H1 (cell line): ENCODE results near the gene BOK.

Experiments used
- CTCF ChIP-seq, 3 experiments: IDR thresholded peaks; 1 replicate in 2 of 3; 2 replicates in 1 of 3; pipeline versions ENCODE4 v1.5.1 to v1.6.1; 2011; ENCODE audit warnings: low read length in 3 of 3, mild to moderate bottlenecking in 3 of 3, inconsistent platforms in 2 of 3, low read depth in 1 of 3, moderate library complexity in 1 of 3; ENCODE audit not compliant: insufficient read depth in 1 of 3; ENCODE audit errors: control extremely low read depth in 1 of 3
- FOSL1 ChIP-seq: IDR thresholded peaks from 2 replicates; pipeline ENCODE4 v1.6.1; 2011; ENCODE audit warnings: mild to moderate bottlenecking, low read depth, low read length, moderate library complexity; ENCODE audit not compliant: insufficient read depth
- POLR2A ChIP-seq, 2 experiments: IDR thresholded peaks; 1 replicate in 1 of 2; 2 replicates in 1 of 2; pipeline ENCODE4 v1.6.1; 2011; ENCODE audit warnings: low read depth in 2 of 2, low read length in 2 of 2, mild to moderate bottlenecking in 2 of 2; ENCODE audit errors: control extremely low read depth in 1 of 2

- no peak for TF ChIP-seq CTCF (IDR thresholded peaks at IDR 0.05; ENCODE audit: control extremely low read depth in 1 of 3, insufficient read depth in 1 of 3, low read depth in 1 of 3, low read length in 3 of 3)
- no peak for TF ChIP-seq FOSL1
- TF ChIP-seq POLR2A (IDR thresholded peaks at IDR 0.05; ENCODE audit: control extremely low read depth in 1 of 2, low read depth in 2 of 2, low read length in 2 of 2) = no peak
Observed at GRCh38 chr2:241615522-241616052, 57.0 kb downstream of the BOK start.
